Urothelium cell line (cell line): ENCODE measurements around the gene PRR15.
"Not testable (repeated sequence)": the region's sequence is repeated elsewhere in the genome, so short reads cannot be mapped to it uniquely, and the experiment has no call there.

Experiments used
- DNase-seq: peaks from one replicate; pipeline ENCODE4 v3.0.0; 2011; ENCODE audit warnings: low spot score, mixed read lengths
- FAIRE-seq: peaks from 2 replicates; lab custom pipeline; 2011; peaks lifted over from hg19 to GRCh38; lab: Jason Lieb, UNC

PRR15 gene, protein sequence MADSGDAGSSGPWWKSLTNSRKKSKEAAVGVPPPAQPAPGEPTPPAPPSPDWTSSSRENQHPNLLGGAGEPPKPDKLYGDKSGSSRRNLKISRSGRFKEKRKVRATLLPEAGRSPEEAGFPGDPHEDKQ

DNA sequence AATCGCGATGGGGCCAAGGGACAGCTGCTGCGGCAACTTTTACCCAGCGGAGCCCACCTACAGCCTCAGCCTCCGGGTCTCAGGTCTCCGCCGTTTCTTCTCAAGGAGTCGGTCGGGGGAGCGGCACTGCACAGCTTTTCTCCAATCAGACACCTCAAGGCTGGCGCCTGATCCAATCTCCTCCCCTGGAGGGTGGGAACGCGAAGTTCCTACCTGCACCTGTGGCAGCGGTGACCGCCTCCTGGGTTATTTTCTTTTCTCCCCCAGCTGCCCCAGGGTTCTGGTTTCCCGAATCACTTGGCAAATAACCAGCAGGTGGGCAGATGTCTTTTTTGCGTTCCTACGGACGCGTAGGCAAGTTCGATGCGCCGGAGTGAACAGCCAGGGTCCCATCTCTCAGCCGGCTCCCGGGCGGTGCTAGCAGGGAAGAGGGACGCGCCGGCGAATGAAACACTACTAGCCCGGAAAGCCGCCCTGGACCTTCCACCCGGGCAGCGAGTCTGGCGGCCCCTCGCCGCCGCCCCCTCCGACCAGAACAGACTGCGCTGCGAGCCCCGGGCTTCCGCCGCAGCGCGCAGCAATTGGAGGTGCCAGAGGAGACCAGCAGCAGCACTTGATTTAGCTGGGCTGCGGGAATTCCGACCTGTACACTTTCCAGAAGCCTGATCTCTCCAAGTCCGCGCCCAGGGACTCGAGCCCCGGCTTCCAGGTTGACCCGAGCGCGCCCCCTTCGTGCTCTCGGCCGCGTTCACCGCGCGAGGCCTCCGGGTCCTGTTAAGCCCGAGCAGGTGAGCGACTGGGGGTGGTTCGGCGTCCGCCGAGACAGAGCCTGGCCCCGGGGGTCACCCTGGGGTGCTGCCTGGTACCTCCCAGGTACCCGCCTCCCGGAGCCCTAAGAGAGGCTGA lies at the start of gene PRR15:
TSS of gene PRR15 (plus strand) at position 246 of the 906 bp plus-strand sequence. CDS start 2,495 bp downstream, outside the sequence.
- DNase-seq (no peak), FAIRE-seq (no peak)

DNA sequence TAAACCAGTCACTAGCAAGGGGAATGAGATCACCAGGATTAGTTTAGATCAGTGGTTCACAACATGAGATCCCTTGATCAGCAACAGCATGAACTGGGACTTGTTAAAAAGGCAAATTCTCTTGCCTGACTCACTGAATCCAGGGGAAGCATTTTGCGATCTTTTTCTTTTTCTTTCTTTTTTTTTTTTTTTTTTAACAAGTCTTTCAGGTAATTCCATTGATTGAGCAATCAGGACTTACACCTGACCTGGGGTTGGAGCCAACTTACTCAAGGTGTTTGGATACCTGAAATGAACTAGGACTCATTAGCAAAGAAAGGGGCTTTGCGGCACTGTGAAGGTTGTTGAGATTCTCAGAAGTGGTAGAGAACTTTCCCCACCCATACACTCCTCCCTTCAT lies 47.1 kb upstream of the PRR15 start:
- DNase-seq, result no peak
- no peak for FAIRE-seq

DNA sequence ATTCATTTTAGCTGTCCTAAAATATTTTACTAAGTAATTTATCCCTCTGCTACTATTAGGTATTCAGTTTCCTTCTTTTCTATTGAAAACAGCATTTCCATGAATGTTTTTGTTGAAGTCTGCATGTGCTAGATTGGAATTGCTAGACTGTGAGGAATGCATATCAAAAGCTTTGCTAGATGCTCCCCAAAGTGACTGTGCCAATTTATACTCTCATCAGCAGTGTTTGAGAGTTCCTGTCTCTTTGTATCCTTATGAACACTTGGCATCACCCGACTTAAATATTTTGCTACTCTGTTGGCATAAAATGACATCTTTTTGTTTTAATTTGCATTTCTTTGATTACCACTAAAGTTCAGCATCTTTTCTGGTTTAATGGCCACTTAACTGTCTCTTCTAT lies 45.0 kb upstream of the PRR15 start:
- FAIRE-seq, result no peak
- DNase-seq, result no peak

DNA sequence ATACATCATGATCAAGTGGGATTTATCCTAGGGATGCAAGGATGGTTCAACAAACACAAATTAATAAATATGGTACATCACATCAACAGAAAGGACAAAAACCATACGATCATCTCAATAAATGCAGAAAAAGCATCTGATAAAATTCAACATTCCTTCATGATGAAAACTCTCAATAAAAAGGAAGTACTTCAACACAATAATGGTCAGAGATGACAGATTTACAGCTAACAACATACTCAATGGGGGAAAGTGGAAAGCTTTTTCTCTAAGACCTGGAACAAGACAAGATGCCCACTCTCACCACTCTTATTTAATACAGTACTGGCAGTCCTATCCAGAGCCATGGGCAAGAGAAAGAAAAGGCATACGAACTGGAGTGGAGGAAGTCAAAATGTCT lies 39.9 kb upstream of the PRR15 start:
- FAIRE-seq (peak; percentile 30), DNase-seq (no peak)

DNA sequence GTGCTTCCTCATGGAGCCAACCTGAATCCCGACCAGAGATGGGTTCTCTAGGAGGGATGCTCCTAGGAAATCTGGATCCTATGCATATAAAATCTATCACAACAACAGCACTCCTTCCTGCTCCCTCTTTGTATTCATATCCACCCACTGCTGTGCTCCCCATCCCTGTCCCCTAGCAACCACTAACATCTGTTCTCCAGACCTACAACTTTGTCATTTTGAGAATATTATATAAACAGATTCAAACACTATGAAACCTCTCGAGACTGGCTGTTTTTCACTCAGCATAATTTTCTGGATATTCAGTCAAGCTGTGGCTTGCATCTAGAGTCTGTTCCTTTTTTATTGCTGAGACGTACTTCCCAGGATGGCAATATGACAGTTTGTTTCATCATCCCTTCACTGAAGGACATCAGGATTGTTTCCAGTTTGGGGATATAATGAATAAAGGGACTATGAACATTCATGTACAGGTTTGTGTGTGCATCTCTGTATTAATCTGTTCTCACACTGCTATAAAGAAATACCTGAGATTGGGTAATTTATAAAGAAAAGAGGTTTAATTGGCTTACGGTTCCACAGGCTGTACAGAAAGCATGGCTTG lies 36.0 kb upstream of the PRR15 start:
- no peak for DNase-seq
- FAIRE-seq, result no peak

DNA sequence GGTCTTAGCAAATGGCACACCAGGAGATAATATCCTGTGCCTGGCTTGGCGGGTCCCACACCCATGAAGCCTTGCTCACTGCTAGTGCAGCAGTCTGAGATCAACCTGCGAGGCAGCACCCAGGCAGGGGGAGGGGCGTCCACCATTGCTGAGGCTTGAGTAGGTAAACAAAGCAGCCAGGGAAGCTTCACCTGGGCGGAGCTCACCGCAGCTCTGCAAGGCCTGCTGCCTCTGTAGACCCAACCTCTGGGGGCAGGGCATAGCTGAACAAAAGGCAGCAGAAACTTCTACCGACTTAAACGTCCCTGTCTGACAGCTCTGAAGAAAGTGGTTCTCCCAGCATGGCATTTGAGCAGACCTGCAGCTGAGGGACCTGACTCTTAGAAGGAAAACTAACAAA lies 35.1 kb upstream of the PRR15 start:
- not testable (repeated sequence) for FAIRE-seq, DNase-seq

DNA sequence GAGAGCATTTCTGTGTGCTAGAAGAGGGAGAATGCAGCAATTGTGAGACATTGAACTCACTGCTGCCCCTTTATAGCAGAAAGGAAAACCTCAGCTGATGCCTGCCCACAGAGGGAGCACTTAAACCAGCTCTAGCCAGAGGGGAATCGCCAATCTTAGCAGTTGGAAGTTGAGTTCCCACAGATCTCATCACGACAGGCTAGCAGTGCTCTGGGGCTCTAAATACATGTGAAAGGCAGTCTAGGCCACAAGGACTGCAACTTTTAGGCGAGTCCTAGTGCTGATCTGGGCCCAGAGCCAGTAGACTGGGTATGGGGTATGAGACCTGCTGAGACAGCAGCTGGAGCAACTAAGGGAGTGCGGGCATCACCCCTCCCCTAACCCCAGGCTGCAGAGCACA lies 25.2 kb upstream of the PRR15 start:
- no peak for FAIRE-seq

DNA sequence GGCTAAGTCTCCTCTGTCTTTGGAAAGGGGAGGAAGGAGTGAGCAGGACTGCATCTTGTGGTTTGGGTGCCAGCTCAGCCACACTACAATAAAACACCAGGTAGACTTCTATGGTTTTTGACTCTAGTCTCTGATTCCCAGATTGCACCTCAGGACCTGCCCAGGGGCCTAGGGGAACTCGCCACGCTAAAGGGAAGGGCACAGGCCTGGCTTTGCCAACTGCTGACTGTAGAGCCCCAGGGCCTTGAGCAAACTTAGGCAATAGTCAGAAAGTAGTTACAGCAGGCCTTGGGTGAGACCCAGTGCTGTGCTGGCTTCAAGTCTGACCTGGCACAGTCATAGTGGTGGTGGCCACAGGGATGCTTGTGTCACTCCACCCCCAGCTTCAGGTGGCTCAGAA lies 24.2 kb upstream of the PRR15 start:
- DNase-seq (no peak), FAIRE-seq (no peak)

More for the DNA sequence above, 25.2 kb upstream of the PRR15 start:
- DNase-seq, result no peak

DNA sequence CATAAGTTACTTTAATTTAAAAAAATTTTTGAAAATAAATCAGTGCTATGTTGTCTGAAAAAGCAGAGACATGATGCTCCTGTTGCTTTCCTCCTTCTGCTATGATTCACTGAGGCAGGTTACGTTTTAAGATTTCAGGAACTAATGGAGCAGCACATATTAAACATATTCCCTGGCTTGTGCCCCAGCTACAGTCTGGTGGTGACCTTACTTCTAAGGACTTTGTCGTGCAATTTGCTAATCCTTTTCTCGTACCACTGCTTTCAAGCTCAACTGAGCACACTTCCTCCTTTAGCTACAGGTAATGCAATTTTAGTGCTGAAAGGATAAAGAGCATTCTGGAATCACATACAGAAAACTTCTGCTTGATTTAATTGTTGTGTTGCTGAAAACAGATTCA lies 16.2 kb upstream of the PRR15 start:
- DNase-seq (no peak), FAIRE-seq (no peak)

DNA sequence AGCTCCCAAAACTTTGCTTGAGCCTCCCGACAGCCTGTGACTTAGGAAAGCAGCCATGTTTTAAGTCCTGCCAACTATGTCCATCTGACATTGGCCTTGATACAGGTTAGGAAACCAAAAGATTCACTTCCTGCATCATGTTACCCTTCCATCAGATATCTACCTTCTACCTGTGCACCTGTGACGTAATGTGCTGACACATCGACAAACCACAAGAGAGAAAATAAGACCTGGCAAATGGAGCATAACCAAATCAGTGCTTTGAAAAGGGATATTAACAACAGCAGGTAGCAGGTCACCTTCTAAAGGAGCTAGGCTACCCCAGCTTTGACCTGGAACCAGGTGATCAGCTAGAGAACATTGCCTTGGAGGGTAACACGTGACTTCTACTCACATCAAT lies 14.8 kb upstream of the PRR15 start:
- no peak for DNase-seq
- FAIRE-seq, result no peak

DNA sequence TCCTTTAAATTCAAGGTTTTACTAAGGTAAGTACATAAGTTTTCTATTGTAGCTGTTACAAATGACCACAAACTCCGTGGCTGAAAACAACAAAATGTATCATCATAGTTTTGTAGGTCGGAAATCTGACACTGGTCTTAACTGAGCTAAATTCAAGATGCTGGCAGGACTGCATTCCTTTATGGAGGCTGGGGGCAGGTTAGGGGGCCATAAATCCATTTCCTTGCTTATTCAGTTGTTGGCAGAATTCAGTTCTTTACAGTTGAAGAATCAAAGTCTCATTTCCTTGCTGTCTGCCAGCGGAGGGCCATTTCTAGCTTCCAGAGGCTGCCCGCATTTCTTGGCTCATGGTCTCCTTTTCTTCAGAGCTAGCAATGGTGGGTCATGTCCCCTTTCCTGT lies 11.2 kb upstream of the PRR15 start:
- DNase-seq, result no peak
- FAIRE-seq, result no peak

DNA sequence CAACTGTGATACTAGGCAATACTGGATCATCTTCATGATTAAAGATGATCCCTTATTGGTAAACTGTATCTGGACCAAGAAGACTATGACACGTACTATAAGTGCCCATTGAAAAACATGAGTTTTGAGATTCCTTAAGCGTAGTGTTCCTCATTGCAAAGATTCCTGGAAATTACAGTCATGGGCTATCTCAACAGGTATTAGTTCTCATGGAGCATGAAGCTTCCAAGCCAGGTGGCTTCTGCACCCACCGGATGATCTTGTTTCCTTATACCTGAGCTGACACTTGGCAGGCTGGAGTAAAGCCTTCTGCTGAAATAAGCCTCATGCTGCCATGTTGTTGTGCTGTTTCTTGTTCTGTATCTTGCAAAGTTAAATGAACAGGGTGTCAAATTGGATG lies 8.6 kb upstream of the PRR15 start:
- no peak for DNase-seq
- peak; percentile 83 for FAIRE-seq

DNA sequence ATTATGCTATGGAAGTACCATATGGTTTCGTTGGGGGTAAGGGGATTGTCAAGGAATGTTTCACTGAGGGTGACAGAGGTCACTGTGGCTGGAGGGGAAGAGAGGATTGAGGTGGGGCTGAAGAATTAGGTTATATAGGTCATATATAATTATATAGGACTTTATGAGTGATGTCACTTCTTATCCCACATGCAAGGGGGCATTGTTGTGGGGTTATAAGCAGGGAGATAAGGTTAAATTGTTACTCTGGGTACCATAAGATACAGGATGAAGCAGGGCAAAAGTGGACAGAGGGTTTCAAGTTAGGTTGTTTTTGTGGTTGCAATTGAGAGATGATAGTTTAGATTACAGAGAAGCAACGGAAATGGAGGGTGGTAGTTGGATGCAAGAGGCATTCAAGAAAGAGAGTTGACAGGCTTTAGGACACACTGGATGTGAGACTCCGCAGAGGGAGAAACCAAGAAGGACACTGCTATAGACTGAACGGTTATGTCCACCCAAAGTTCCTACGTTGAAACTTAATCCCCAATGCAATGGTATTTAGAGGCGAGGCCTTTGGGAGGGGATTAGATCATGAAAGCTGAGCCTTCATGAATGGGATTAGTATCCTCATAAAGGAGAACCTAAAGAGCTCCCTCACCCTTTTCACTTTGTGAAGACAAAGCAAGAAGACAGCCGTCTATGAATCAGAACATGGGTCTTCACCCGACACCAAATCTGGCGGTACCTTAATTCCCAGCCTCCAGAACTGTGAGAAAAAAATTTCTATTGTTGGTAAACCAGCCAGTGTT lies 7.0 kb upstream of the PRR15 start:
- FAIRE-seq, result no peak
- no peak for DNase-seq

DNA sequence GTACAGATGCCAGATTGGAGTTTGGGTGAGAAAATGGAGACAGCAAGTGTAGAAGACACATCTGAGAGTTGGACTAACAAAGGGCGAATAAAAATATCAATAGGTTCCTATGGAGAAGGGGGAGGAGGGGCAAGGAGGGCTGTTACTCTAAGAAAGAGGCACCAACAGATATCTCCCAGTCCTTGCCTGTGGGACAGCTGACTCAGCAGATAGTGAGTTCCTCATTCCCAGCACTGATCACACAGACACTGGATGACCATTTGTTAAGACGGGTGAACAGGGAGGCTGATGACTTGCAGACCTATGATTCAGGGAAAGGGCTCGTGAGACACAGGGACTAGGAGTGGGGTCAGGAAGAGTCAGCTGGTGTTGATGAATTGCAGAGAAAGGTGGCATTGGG lies 5.7 kb upstream of the PRR15 start:
- FAIRE-seq, result peak; percentile 83
- DNase-seq, result no peak

DNA sequence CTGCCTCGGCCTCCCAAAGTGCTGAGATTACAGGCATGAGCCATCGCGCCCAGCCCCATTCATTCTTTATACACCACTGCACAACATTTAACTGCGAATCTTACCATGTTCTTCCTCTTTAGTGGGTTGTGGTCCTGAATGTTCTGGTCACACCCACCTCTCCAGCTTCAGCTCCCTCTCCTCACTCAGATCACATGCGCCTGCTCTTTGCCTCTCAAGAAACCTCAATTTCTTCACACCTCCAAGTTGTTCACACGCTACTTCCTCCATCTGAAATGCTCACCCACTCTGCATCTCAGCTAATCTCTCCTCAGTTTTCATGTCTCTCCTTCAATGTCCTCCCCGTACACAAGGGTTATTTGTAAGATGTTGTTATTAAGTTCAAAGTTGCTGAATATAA lies 2.4 kb upstream of the PRR15 start:
- no peak for FAIRE-seq
- DNase-seq, result no peak

DNA sequence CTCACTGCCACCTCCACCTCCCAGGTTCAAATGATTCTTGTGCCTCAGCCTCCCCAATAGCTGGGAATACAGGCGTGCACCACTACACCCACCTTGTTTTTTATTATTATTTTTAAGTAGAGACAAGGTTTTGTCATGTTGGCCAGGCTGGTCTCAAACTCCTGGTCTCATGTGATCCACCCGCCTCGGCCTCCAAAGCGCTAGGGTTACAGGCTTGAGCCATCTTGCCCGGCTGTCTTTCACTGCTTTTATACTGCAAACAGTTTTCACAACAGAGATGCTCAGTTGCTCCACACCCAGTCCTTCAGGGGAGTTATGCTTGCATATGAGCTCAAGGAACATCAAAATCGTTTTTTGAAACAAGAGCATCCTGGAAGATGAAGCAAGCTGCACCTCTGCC lies 1.3 kb upstream of the PRR15 start:
- no peak for DNase-seq
- FAIRE-seq, result no peak

DNA sequence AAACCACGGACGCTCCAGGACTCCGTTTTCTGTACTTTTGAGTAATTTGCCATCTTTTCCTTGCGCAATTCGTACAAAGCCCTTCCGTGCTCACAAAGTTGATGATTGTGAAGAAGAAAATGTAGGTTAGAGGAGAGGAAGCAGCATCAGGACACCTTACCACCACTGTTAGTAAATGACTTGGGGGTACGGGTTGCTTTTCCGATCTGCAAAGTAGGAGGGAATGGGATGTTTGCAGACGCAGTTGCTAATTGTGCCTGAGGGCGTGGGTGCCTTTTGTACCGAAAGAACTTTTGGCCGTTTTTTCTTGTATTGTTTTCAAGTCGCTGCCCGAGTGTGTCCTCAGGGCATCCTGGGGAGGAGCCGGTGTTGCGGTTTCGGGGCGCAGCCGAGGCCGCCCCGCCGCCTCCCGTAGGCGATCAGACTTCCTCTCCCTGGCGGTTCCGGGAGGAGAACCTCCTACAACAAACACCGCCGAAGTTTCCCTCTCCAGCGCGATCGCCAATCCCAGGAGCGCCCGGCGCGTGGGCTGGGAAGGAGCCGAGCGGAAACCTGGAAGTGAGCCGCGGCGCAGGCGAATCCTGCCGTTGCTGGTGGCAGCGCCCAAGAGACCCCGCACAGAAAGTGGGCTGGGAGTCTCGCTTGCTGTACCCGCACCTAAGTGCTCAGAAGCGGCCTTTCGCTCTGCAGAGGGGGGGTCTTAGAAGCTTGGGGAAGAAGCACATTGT lies 1.0 kb downstream of the PRR15 start:
- FAIRE-seq (no peak), DNase-seq (no peak)

DNA sequence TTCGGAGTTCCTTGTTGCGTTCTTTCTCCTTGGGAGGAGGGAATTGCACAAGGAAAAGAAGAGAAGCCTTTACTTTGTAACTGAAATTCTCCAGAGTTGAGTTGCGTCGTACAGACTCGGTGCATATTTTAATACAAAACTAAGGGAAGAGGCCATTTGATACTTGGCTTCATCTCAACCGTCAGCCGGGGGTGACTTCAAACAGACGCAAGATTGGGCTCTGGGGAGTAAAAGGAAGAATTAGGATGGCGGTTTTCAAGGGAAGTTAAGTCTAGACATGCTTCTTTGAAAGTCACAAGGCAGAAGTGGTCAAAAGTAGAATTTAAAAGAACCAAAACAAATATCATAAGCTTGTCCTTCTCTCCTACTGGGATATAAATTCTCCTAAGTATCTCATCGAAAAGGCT lies 1.6 kb downstream of the PRR15 start:
- DNase-seq (no peak), FAIRE-seq (no peak)

DNA sequence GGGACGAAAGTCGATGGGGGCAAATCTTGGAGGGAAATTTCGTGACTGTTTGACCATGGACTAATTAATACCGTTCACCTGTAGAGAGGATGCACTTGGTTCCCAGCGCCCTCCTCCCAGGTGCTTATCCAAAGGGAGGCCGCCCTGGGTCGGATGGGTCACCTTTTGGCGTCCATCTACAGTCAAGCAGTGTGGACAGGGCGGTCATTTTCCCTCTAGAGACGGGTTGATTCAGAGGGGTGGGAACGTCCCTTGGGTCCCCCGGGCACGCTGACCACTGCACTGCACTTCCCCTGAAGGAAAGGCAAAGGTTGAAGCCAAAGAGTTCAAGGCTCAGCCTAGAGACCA lies 2.0 kb downstream of the PRR15 start:
- FAIRE-seq (no peak), DNase-seq (no peak)

DNA sequence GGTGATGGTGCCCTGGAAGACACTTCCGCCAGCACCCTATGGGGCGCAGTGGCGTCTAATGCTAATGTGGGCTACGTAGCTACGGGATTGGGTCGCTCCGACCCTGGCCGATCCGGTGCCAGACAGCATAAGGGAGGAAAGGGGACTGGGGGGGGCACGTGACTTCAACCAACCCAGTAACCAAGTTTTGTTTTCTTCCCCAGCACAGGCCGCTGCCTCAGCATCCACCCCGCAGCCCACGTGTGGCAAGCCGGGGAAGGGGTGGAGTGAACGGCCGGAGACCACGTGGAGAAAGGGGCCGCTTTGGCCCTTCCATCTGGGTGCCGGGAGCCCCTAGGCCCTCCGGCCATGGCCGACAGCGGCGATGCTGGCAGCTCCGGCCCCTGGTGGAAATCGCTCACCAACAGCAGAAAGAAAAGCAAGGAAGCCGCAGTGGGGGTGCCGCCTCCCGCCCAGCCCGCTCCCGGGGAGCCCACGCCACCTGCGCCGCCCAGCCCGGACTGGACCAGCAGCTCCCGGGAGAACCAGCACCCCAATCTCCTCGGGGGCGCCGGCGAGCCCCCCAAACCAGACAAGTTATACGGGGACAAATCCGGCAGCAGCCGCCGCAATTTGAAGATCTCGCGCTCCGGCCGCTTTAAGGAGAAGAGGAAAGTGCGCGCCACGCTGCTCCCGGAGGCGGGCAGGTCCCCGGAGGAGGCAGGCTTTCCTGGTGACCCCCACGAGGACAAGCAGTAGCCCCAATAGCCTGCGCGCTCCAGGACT lies 2.5 kb downstream of the PRR15 start:
- DNase-seq (no peak), FAIRE-seq (peak; percentile 40)
